Sigmoid colon (tissue), 7 donors: ENCODE results near the gene C16orf92. TPM values are rescaled to one million over a fixed set of nuclear protein-coding genes. Genes with fewer than 3 reads are reported as not detected.

Experiments used
- DNase-seq: peaks from one replicate; pipeline ENCODE4 v3.0.0-alpha.2; 2019
- H3K27ac ChIP-seq, 4 donors: fragments of 200-600 bp; sonication (generic); one replicate each; pipeline ENCODE4 v1.5.1; 2016 to 2019; ENCODE audit warnings: mild to moderate bottlenecking in 1 of 4
- H3K27me3 ChIP-seq, 3 donors: fragments of 200-600 bp; sonication (generic); one replicate each; pipeline ENCODE4 v1.5.1; 2019; ENCODE audit warnings: mild to moderate bottlenecking in 1 of 3
- H3K36me3 ChIP-seq, 4 donors: fragments of 200-600 bp; sonication (generic); one replicate each; pipeline ENCODE4 v1.5.1; 2016 to 2019
- H3K4me1 ChIP-seq, 4 donors: fragments of 200-600 bp; sonication (generic); one replicate each; pipeline ENCODE4 v1.5.1; 2017 to 2019
- H3K4me3 ChIP-seq, 4 donors: fragments of 200-600 bp; sonication (generic); one replicate each; pipeline ENCODE4 v1.5.1; 2017 to 2019; ENCODE audit warnings: mild to moderate bottlenecking in 2 of 4, moderate library complexity in 1 of 4
- H3K9me3 ChIP-seq, 4 donors: fragments of 200-600 bp in 3 of 4; sonication (generic) in 3 of 4; one replicate each; pipeline versions ENCODE4 v1.5.1 to v1.6.1; 2013 to 2019
- EP300 ChIP-seq, 4 donors: sonication (generic); formaldehyde crosslinking; IDR thresholded peaks; one replicate each; pipeline ENCODE4 v1.6.1; 2017; ENCODE audit warnings: antibody characterized with exemption in 4 of 4
- POLR2A ChIP-seq, 2 donors: fragments of 450-650 bp; IDR thresholded peaks; one replicate each; pipeline ENCODE4 v1.6.1; 2016; ENCODE audit warnings: antibody characterized with exemption in 2 of 2, mild to moderate bottlenecking in 2 of 2, moderate library complexity in 2 of 2
- POLR2AphosphoS5 ChIP-seq, 4 donors: sonication (generic); formaldehyde crosslinking; IDR thresholded peaks; one replicate each; pipeline ENCODE4 v1.6.1; 2017; ENCODE audit warnings: antibody characterized with exemption in 4 of 4
- WGBS, 2 donors: extraction: QIAGEN DNeasy Blood & Tissue Kit; methylation state at CpG; one replicate each; pipeline ENCODE4 v1.1.7; 2013; 5-methylcytosine and 5-hydroxymethylcytosine counted together
- intact Hi-C: fragments of 100-400 bp; cut with DNase I; formaldehyde crosslinking; loops from one replicate; pipeline ENCODE4 v1.15.1; 2023
- polyA plus RNA-seq, 3 donors: library from polyadenylated mRNA; stranded (reverse); fragments of 200-250 nt; gene quantifications; one replicate each; pipeline ENCODE4 v1.2.3, GENCODE V29; 2013
- total RNA-seq, 4 donors: library from RNA; depleted of rRNA; stranded (reverse); fragments of >200 nt; gene quantifications; one replicate each; pipeline ENCODE4 v1.1.0, GENCODE V29; 2016
- TF ChIP-seq, protein P1 (sequence below), 4 experiments: fragments of 450-650 bp in 3 of 4; fragments of 200-600 bp in 1 of 4; IDR thresholded peaks; one replicate each; pipeline ENCODE4 v1.5.1; 2016 to 2019; ENCODE audit warnings: antibody characterized with exemption in 4 of 4, mild to moderate bottlenecking in 3 of 4, moderate library complexity in 2 of 4
- donor health status: healthy with polysubstance abuse.
- donor health status: Bipolar disorder and iron deficiency.
- donor health status: healthy.

C16orf92 gene
- total and polyA plus RNA-seq, 7 donors = not detected

DNA sequence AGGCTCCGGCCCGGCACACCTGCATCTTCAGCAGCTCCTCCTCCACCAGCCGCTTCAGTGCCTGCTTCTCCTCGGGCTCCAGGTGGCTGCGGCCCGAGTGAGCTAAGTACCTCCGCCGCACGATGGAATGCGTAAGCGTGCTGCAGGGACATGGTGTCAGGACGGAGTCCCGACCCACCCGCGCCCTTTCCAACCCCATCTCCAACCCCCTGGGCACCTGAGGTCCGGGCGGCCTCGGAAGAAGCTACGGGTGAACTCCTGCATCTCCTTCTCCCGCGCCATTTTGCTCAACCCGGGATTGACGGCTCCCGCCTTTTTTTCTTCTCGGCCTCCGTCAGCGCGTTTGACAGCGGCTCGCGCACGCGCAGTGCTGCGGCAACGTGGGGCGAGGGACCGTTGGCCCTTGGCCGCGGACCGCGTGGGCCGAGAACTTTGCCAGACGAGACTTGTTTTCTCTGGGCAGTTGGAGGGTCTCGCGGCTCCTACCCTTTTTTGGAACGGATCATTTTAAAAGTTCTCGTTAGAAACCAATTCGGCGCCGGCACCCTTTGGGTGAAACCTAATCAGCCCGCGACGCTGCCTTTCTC lies 27.6 kb upstream of the C16orf92 start, which contains the start of gene HIRIP3:
TSS of gene HIRIP3 (minus strand) at position 294 of the 587 bp plus-strand sequence. CDS start at position 282, 12 bp downstream.
- peaks cover 0 to 34% (median 25%) of the 10 kb centered on the region in 4 donors for H3K4me1 ChIP-seq
- peak; percentile 11 to 38 for TF ChIP-seq POLR2A (IDR thresholded peaks at IDR 0.05)
- peak in 3 of 4 donors; percentile 67 to 86 (median 84) for TF ChIP-seq POLR2AphosphoS5 (IDR thresholded peaks at IDR 0.05)
- TF ChIP-seq, protein P1, sequence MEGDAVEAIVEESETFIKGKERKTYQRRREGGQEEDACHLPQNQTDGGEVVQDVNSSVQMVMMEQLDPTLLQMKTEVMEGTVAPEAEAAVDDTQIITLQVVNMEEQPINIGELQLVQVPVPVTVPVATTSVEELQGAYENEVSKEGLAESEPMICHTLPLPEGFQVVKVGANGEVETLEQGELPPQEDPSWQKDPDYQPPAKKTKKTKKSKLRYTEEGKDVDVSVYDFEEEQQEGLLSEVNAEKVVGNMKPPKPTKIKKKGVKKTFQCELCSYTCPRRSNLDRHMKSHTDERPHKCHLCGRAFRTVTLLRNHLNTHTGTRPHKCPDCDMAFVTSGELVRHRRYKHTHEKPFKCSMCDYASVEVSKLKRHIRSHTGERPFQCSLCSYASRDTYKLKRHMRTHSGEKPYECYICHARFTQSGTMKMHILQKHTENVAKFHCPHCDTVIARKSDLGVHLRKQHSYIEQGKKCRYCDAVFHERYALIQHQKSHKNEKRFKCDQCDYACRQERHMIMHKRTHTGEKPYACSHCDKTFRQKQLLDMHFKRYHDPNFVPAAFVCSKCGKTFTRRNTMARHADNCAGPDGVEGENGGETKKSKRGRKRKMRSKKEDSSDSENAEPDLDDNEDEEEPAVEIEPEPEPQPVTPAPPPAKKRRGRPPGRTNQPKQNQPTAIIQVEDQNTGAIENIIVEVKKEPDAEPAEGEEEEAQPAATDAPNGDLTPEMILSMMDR (IDR thresholded peaks at IDR 0.05) = no peak
- no peak for TF ChIP-seq EP300 (IDR thresholded peaks at IDR 0.05)
- H3K9me3 ChIP-seq = no peaks in the 10 kb centered on the region
- H3K36me3 ChIP-seq = peaks cover 0 to 61% (median 17%) of the 10 kb centered on the region in 4 donors
- H3K27ac ChIP-seq = peak within 1 kb of the TSS; percentile 95 to 98 (median 95)
- WGBS, 2 donors = 0 to 1% methylated on average over 53 of the region's 53 CpGs
- no peaks in the 10 kb centered on the region for H3K27me3 ChIP-seq
- peak within 1 kb of the TSS; percentile 74 to 96 (median 80) for H3K4me3 ChIP-seq
- intact Hi-C loops = loop anchor here (1.0 to 10.0 kb wide), 4 partner anchors 22 to 99 kb away; partner anchors contain the start of genes KCTD13, TAOK2, TBX6 and TMEM219
- peak; percentile 94 for DNase-seq

DNA sequence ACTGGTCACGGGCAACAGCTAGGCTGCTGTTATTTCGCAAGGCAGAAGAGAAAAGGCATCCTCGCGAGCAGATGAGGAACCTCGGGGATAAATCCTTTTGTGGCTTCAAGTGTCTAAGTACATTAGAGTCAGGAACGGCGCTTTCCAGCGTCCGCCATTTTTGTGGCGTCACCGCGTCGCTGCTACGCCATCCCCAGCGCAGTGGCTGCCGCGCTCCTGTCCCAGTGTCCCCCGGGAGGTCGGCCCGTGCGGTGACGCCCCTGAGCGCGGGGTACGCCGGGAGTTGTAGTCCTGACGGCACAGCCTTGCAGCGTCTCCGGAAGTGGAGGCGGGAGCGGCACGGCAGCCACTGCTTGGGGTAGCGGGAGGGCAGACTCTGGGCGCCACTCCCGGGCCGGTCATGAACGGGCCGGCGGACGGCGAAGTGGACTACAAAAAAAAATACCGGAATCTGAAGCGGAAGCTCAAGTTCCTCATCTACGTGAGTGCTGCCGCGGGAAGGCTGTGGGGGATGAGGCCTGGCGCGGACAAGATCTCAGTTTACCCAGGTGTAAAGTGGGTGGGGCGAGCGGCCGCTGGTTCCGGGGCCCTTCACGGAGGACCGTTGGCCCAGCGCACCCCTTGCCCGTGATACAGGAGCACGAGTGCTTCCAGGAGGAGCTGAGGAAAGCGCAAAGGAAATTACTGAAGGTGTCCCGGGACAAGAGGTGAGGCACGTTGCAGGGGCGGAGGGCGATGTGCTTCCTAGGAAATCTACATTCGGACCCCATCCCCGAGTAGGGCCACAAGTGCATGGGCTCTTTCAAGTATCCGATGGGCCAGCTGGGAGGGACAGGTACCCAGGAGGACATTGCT lies 26.9 kb upstream of the C16orf92 start, which contains the start of gene INO80E:
TSS of gene INO80E (plus strand) at position 331 of the 855 bp plus-strand sequence. CDS start at position 401, 70 bp downstream.
- Histone ChIP-seq H3K36me3 (peaks cover 0 to 61% (median 14%) of the 10 kb centered on the region in 4 donors), H3K27ac (peak within 1 kb of the TSS; percentile 95 to 98 (median 95)), H3K4me3 (peak within 1 kb of the TSS; percentile 74 to 96 (median 80)), H3K27me3 (no peaks in the 10 kb centered on the region), H3K9me3 (no peaks in the 10 kb centered on the region), H3K4me1 (peaks cover 0 to 34% (median 25%) of the 10 kb centered on the region in 4 donors)
- peak; percentile 99 for DNase-seq
- peak; percentile 8 to 28 for TF ChIP-seq POLR2A (IDR thresholded peaks at IDR 0.05)
- TF ChIP-seq, protein P1 (IDR thresholded peaks at IDR 0.05) = no peak
- peak; percentile 62 to 82 (median 76) for TF ChIP-seq POLR2AphosphoS5 (IDR thresholded peaks at IDR 0.05)
- TF ChIP-seq EP300 (IDR thresholded peaks at IDR 0.05) = peak in 1 of 4 donors; percentile 28
- WGBS, 2 donors = 0% methylated on average over 65 of the region's 65 CpGs
- intact Hi-C loops = loop anchor here (1.0 to 10.0 kb wide), 4 partner anchors 23 to 99 kb away; partner anchors contain the start of genes KCTD13, TAOK2, TBX6 and TMEM219

DNA sequence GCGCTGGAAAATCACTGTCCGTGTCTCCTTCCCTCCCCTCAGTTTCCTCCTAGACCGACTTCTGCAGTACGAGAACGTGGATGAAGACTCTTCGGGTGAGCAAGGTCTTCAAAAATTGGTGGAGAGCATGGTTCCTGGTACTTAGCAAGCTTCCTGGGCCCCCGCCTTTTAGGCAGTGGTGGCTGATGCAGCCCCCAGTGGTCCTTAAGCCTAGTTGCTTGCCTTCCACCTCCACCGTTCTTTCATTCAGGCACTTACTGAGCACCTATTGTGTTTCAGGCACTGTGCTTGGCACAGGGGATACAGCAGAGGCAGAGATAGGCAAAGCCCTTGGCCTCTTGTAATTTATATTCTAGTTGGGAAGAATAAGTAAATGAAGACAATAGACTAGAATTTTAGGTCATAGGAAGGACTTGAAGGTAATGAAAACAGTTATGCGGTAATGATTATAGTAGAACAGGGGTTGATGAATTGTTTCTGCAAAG lies 26.2 kb upstream of the C16orf92 start:
- Histone ChIP-seq H3K27ac (peak overlapping the region; percentile 95 to 98 (median 95)), H3K27me3 (no peaks in the 10 kb centered on the region), H3K36me3 (peaks cover 0 to 60% (median 13%) of the 10 kb centered on the region in 4 donors), H3K4me1 (peaks cover 0 to 34% (median 25%) of the 10 kb centered on the region in 4 donors), H3K4me3 (peak overlapping the region; percentile 74 to 96 (median 80)), H3K9me3 (no peaks in the 10 kb centered on the region)
- WGBS, 2 donors = 22% methylated on average over 9 of the region's 9 CpGs
- no peak for TF ChIP-seq POLR2A (IDR thresholded peaks at IDR 0.05)
- no peak for TF ChIP-seq EP300 (IDR thresholded peaks at IDR 0.05)
- TF ChIP-seq, protein P1 (IDR thresholded peaks at IDR 0.05) = no peak
- TF ChIP-seq POLR2AphosphoS5 (IDR thresholded peaks at IDR 0.05) = no peak
- DNase-seq = no peak
- intact Hi-C loops = loop anchor here (5.0 to 10.0 kb wide), 2 partner anchors 70 to 98 kb away; partner anchors contain the start of genes KCTD13, TBX6 and YPEL3

DNA sequence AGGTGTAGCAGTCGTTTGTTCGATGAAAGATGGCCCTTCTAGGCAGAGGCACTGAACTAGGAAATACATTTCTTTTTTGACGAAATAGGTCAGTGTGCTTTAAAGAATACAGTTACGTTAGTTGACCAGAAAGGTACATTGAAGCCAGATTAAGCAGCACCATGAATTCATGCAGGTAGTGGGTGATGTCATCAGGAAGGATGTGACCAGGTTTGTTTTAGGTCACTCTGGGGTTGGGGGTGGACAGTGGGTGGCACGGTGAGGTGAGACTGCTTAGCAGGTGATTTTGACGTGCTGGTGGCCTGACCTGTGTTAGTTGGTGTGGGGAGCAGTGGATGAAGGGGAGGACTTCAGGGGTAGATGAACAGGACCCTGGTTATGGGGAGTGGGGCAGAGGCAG lies 23.4 kb upstream of the C16orf92 start:
- DNase-seq = no peak
- no peak overlapping the region for H3K27ac ChIP-seq
- no peak overlapping the region for H3K4me3 ChIP-seq
- no peak for TF ChIP-seq POLR2AphosphoS5 (IDR thresholded peaks at IDR 0.05)
- no peak for TF ChIP-seq POLR2A (IDR thresholded peaks at IDR 0.05)
- TF ChIP-seq, protein P1 (IDR thresholded peaks at IDR 0.05) = no peak
- no peak for TF ChIP-seq EP300 (IDR thresholded peaks at IDR 0.05)
- peaks cover 0 to 22% (median 17%) of the 10 kb centered on the region in 4 donors for H3K4me1 ChIP-seq
- no peaks in the 10 kb centered on the region for H3K27me3 ChIP-seq
- intact Hi-C loops = loop anchor here (5.0 to 10.0 kb wide), 2 partner anchors 72 to 95 kb away; partner anchors contain the start of genes KCTD13, TBX6 and YPEL3
- H3K9me3 ChIP-seq = no peaks in the 10 kb centered on the region
- WGBS, 2 donors = 91 to 93% methylated on average over 6 of the region's 6 CpGs
- peaks cover 0 to 53% (median 9%) of the 10 kb centered on the region in 4 donors for H3K36me3 ChIP-seq
